K562 (cell line): ENCODE results near the gene NAGLU. TPM values are rescaled to one million over a fixed set of nuclear protein-coding genes. Genes with fewer than 3 reads are reported as not detected.

Experiments
- CBFA2T2 ChIP-seq: fragments of 450-650 bp; conservative IDR thresholded peaks from 2 replicates; pipeline ENCODE4 v1.6.1; 2017; ENCODE audit warnings: mild to moderate bottlenecking
- CBX1 ChIP-seq: sonication (generic); IDR thresholded peaks from 2 replicates; pipeline ENCODE4 v1.6.1; 2016; ENCODE audit warnings: antibody characterized with exemption, low read depth, mild to moderate bottlenecking
- CBX5 ChIP-seq: IDR thresholded peaks from 2 replicates; pipeline ENCODE4 v1.6.1; 2014; ENCODE audit warnings: low read depth, borderline replicate concordance
- HDAC1 ChIP-seq, 2 experiments: fragments of 450-650 bp; IDR thresholded peaks; 2 replicates each; pipeline ENCODE4 v1.6.1; 2016 to 2017; ENCODE audit warnings: inconsistent platforms in 1 of 2, mild to moderate bottlenecking in 1 of 2, moderate library complexity in 1 of 2
- NR2C2 ChIP-seq, 2 experiments: fragments of 200-800 bp in 1 of 2; sonication (Bioruptor generic) in 1 of 2; sonication (generic) in 1 of 2; formaldehyde crosslinking in 1 of 2; IDR thresholded peaks; 2 replicates each; pipeline versions ENCODE4 v1.6.1 to v1.8.0; 2016 to 2022; ENCODE audit warnings: mild to moderate bottlenecking in 1 of 2, missing compliant biosample characterization in 1 of 2, missing genetic modification characterization in 1 of 2, missing genetic modification reagents in 1 of 2
- PCBP1 ChIP-seq: fragments of 200-400 bp; formaldehyde crosslinking; IDR thresholded peaks from 2 replicates; pipeline ENCODE4 v1.6.1; 2018; ENCODE audit warnings: mild to moderate bottlenecking, low read depth, low read length; ENCODE audit not compliant: poor library complexity, severe bottlenecking
- RBM39 ChIP-seq: fragments of 200-400 bp; formaldehyde crosslinking; optimal IDR thresholded peaks from 2 replicates; pipeline ENCODE3; 2018; ENCODE audit warnings: low read depth, low read length
- TAF1 ChIP-seq: IDR thresholded peaks from 2 replicates; pipeline ENCODE4 v1.6.1; 2011; ENCODE audit warnings: mild to moderate bottlenecking, low read length, moderate library complexity; ENCODE audit not compliant: insufficient read depth, control insufficient read depth, severe bottlenecking; ENCODE audit errors: extremely low read depth
- TBP ChIP-seq: optimal IDR thresholded peaks from 2 replicates; pipeline ENCODE3; 2011; ENCODE audit warnings: low read depth, low read length, improper control_type of control experiment
- ZBTB17 ChIP-seq: fragments of 450-650 bp; formaldehyde crosslinking; IDR thresholded peaks from 2 replicates; pipeline ENCODE4 v1.4.0; 2020; ENCODE audit warnings: mild to moderate bottlenecking
- polyA plus RNA-seq, 8 experiments: library from polyadenylated mRNA; depleted of rRNA in 4 of 8; stranded (reverse) in 5 of 8; unstranded in 3 of 8; fragments of >200 nt; fragmentation: Nextera tagmentation in 2 of 8; fragmentation: Illumina TruSeq in 1 of 8; extraction: Ambion mirVana in 2 of 8; extraction: Trizol in 1 of 8; gene quantifications; 2 replicates each; pipeline versions ENCODE4 v1.2.1 to v1.2.3, GENCODE V29; 2011 to 2014; ENCODE audit warnings: inconsistent platforms in 1 of 8, missing spikeins in 1 of 8
- total RNA-seq, 7 experiments: library from RNA; depleted of rRNA in 6 of 7; stranded (reverse); fragments of >200 nt in 6 of 7; fragmentation: Illumina TruSeq in 2 of 7; extraction: Trizol in 2 of 7; gene quantifications; 2 replicates each; pipeline versions ENCODE4 v1.2.1 to v1.2.3, GENCODE V29; 2011 to 2021; ENCODE audit warnings: low replicate concordance in 1 of 7
- TF ChIP-seq, protein P1 (sequence below): fragments of 250-450 bp; sonication (Bioruptor Pico); IDR thresholded peaks from 2 replicates; pipeline ENCODE4 v1.5.0; 2022; ENCODE audit warnings: mild to moderate bottlenecking
- TF ChIP-seq, protein P2 (sequence below): conservative IDR thresholded peaks from 2 replicates; pipeline ENCODE4 v1.6.1; 2011; ENCODE audit warnings: low read depth, mild to moderate bottlenecking, low read length; ENCODE audit not compliant: control insufficient read depth
- TF ChIP-seq, protein P3 (sequence below): fragments of 450-650 bp; IDR thresholded peaks from 2 replicates; pipeline ENCODE4 v1.6.1; 2014; ENCODE audit warnings: low read depth, mild to moderate bottlenecking, moderate library complexity, borderline replicate concordance
- TF ChIP-seq, protein P4 (sequence below): sonication (generic); formaldehyde crosslinking; IDR thresholded peaks from 2 replicates; pipeline ENCODE4 v1.8.0; 2022; ENCODE audit warnings: missing genetic modification reagents, mild to moderate bottlenecking, moderate library complexity, borderline replicate concordance
- TF ChIP-seq, protein P5 (sequence below): fragments of 200-800 bp; sonication (Bioruptor generic); IDR thresholded peaks from 2 replicates; pipeline ENCODE4 v1.6.1; 2017; ENCODE audit warnings: missing genetic modification characterization, missing compliant biosample characterization
- TF ChIP-seq, protein P6 (sequence below), 2 experiments: fragments of 200-800 bp in 1 of 2; sonication (Bioruptor generic) in 1 of 2; sonication (generic) in 1 of 2; formaldehyde crosslinking in 1 of 2; IDR thresholded peaks in 1 of 2; conservative IDR thresholded peaks in 1 of 2; 2 replicates each; pipeline versions ENCODE4 v1.5.0 to v1.6.1; 2016 to 2020; ENCODE audit warnings: missing compliant biosample characterization in 1 of 2, missing genetic modification characterization in 1 of 2, missing genetic modification reagents in 1 of 2

NAGLU gene
- total and polyA plus RNA-seq, 9 of the 15 experiments (the other 6 are each of a cell fraction or from before 2014, with no cell fraction given) = 0.04 to 21.5 (median 8.5) TPM

DNA sequence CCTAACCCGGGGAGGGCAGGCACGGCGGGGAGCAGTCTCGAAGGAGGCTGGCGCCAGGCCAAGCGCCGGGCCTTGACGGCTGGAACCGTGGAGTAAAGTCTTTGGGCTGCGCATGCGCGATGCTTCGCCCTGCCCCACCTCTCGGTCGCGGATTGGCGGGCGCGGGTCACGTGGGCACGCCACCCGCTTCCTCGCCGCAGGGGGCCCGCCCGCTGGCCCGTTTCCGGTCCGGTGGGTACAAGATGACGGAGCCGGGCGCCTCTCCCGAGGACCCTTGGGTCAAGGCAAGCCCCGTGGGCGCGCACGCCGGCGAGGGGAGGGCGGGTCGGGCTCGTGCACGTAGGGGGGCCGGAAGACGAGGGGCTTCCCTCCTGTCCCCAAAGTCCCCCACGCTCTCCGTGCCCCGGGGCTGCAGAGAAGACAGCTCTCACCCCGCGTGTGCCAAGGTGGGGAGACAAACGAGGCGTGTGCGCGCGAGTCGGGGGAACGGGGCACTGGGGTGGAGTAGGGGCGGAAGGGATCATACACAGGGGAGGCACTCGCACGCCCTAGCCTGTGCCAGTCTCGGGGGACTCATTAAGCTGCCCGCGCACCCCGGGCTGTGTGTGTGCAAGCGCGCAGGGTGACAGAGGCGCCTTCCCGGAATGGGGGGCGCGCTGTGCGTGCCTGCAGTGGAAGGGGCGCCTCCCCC lies 31.0 kb downstream of the NAGLU start, which contains the start of gene MLX (continued):
- TF ChIP-seq, protein P1, sequence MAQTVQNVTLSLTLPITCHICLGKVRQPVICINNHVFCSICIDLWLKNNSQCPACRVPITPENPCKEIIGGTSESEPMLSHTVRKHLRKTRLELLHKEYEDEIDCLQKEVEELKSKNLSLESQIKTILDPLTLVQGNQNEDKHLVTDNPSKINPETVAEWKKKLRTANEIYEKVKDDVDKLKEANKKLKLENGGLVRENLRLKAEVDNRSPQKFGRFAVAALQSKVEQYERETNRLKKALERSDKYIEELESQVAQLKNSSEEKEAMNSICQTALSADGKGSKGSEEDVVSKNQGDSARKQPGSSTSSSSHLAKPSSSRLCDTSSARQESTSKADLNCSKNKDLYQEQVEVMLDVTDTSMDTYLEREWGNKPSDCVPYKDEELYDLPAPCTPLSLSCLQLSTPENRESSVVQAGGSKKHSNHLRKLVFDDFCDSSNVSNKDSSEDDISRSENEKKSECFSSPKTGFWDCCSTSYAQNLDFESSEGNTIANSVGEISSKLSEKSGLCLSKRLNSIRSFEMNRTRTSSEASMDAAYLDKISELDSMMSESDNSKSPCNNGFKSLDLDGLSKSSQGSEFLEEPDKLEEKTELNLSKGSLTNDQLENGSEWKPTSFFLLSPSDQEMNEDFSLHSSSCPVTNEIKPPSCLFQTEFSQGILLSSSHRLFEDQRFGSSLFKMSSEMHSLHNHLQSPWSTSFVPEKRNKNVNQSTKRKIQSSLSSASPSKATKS (CRISPR knock-in tag) = no peak
- peak; percentile 48 for TF ChIP-seq TBP
- no peak for TF ChIP-seq RBM39
- TF ChIP-seq, protein P2, sequence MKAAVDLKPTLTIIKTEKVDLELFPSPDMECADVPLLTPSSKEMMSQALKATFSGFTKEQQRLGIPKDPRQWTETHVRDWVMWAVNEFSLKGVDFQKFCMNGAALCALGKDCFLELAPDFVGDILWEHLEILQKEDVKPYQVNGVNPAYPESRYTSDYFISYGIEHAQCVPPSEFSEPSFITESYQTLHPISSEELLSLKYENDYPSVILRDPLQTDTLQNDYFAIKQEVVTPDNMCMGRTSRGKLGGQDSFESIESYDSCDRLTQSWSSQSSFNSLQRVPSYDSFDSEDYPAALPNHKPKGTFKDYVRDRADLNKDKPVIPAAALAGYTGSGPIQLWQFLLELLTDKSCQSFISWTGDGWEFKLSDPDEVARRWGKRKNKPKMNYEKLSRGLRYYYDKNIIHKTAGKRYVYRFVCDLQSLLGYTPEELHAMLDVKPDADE = peak; percentile 84
- TF ChIP-seq, protein P3, sequence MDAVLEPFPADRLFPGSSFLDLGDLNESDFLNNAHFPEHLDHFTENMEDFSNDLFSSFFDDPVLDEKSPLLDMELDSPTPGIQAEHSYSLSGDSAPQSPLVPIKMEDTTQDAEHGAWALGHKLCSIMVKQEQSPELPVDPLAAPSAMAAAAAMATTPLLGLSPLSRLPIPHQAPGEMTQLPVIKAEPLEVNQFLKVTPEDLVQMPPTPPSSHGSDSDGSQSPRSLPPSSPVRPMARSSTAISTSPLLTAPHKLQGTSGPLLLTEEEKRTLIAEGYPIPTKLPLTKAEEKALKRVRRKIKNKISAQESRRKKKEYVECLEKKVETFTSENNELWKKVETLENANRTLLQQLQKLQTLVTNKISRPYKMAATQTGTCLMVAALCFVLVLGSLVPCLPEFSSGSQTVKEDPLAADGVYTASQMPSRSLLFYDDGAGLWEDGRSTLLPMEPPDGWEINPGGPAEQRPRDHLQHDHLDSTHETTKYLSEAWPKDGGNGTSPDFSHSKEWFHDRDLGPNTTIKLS = 0 out of 2 replicates have a peak, but pooled peaks have one; percentile 4
- TF ChIP-seq, protein P4, sequence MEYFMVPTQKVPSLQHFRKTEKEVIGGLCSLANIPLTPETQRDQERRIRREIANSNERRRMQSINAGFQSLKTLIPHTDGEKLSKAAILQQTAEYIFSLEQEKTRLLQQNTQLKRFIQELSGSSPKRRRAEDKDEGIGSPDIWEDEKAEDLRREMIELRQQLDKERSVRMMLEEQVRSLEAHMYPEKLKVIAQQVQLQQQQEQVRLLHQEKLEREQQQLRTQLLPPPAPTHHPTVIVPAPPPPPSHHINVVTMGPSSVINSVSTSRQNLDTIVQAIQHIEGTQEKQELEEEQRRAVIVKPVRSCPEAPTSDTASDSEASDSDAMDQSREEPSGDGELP (CRISPR knock-in tag) = peak; percentile 81; the same call in 1 of the 2 replicates
- no peak for TF ChIP-seq CBX5
- TF ChIP-seq NR2C2 (CRISPR knock-in tag; IDR thresholded peaks at IDR 0.05) = no peak
- TF ChIP-seq NR2C2 (tag; IDR thresholded peaks at IDR 0.05) = 0 out of 2 replicates have a peak, but pooled peaks have one; percentile 17
- 0 out of 2 replicates have a peak, but pooled peaks have one; percentile 62 for TF ChIP-seq CBX1
- TF ChIP-seq PCBP1 = peak; percentile 20
- TF ChIP-seq CBFA2T2 = peak; percentile 83
- TF ChIP-seq, protein P5, sequence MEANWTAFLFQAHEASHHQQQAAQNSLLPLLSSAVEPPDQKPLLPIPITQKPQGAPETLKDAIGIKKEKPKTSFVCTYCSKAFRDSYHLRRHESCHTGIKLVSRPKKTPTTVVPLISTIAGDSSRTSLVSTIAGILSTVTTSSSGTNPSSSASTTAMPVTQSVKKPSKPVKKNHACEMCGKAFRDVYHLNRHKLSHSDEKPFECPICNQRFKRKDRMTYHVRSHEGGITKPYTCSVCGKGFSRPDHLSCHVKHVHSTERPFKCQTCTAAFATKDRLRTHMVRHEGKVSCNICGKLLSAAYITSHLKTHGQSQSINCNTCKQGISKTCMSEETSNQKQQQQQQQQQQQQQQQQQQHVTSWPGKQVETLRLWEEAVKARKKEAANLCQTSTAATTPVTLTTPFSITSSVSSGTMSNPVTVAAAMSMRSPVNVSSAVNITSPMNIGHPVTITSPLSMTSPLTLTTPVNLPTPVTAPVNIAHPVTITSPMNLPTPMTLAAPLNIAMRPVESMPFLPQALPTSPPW (CRISPR knock-in tag) = peak; percentile 87
- TF ChIP-seq ZBTB17 (CRISPR knock-in tag) = no peak
- TF ChIP-seq, protein P6, sequence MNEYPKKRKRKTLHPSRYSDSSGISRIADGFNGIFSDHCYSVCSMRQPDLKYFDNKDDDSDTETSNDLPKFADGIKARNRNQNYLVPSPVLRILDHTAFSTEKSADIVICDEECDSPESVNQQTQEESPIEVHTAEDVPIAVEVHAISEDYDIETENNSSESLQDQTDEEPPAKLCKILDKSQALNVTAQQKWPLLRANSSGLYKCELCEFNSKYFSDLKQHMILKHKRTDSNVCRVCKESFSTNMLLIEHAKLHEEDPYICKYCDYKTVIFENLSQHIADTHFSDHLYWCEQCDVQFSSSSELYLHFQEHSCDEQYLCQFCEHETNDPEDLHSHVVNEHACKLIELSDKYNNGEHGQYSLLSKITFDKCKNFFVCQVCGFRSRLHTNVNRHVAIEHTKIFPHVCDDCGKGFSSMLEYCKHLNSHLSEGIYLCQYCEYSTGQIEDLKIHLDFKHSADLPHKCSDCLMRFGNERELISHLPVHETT (CRISPR knock-in tag; conservative IDR thresholded peaks at IDR 0.05 in 1 of 2, IDR thresholded peaks at IDR 0.05 in 1 of 2) = peak in 1 of 2 experiments; percentile 55; a peak in 1 of 4 replicates
- TF ChIP-seq HDAC1 (IDR thresholded peaks at IDR 0.05) = peak in 1 of 2 experiments; percentile 56; a peak in 1 of 4 replicates
- peak; percentile 70 for TF ChIP-seq TAF1
